HepG2 (cell line): ENCODE data around the gene SERTAD2. TPM values are rescaled to one million over a fixed set of nuclear protein-coding genes. Genes with fewer than 3 reads are reported as not detected.

Experiments
- ATAC-seq: fragments of 200-7000 bp; cut with Tn5 transposase; 3 replicates; pipeline ENCODE4 v1.9.1; 2020; ENCODE audit warnings: mild to moderate bottlenecking, moderate library complexity
- BruUV-seq: library from RNA; stranded (reverse); fragments of 400-500 nt; replicated peaks from 2 replicates; lab custom pipeline; 2021; lab: Mats Ljungman, UMichigan
- CTCF ChIA-PET: fragments of 300-600 bp; formaldehyde crosslinking; extraction: SDS; loops from one replicate; lab custom pipeline; 2021; ENCODE audit warnings: low total read pairs, inconsistent platforms, low intra/inter-chr PET ratio; lab: Yijun Ruan, JAX
- POLR2A ChIA-PET: fragments of 350-600 bp; sonication (Branson Sonifier 250); formaldehyde crosslinking; loops from one replicate; lab custom pipeline; 2020; ENCODE audit warnings: antibody characterized with exemption, inconsistent platforms; lab: Yijun Ruan, JAX
- DNase-seq: peaks from one replicate; pipeline ENCODE4 v3.0.0-alpha.2; 2015; ENCODE audit warnings: low spot score
- FAIRE-seq: peaks from 3 replicates; lab custom pipeline; 2011; peaks lifted over from hg19 to GRCh38; lab: Jason Lieb, UNC
- H2AFZ ChIP-seq: one replicate; pipeline ENCODE4 v1.6.1; 2011; ENCODE audit warnings: low read length, inconsistent platforms
- H3K27ac ChIP-seq: fragments of 300-600 bp; 3 replicates; pipeline ENCODE4 v1.8.0; 2011; ENCODE audit warnings: mixed run types, mild to moderate bottlenecking, mixed read lengths, low read length, inconsistent platforms; ENCODE audit not compliant: insufficient read depth; ENCODE audit errors: extremely low read length
- H3K27me3 ChIP-seq, 2 experiments: fragments of 200-600 bp in 1 of 2; 2 replicates in 1 of 2; 3 replicates in 1 of 2; pipeline versions ENCODE4 v1.6.0 to v1.8.0; 2011; ENCODE audit warnings: low read length in 2 of 2, mild to moderate bottlenecking in 2 of 2, moderate library complexity in 2 of 2, inconsistent platforms in 1 of 2; ENCODE audit not compliant: insufficient read depth in 2 of 2, control insufficient read depth in 1 of 2
- H3K36me3 ChIP-seq, 2 experiments: fragments of 200-600 bp in 1 of 2; replicated peaks in 1 of 2; 2 replicates in 1 of 2; 3 replicates in 1 of 2; pipeline versions ENCODE4 v1.5.1 to v1.8.0; 2011; ENCODE audit warnings: low read length in 2 of 2, inconsistent platforms in 1 of 2; ENCODE audit not compliant: insufficient read depth in 2 of 2, control insufficient read depth in 1 of 2
- H3K4me1 ChIP-seq: 2 replicates; pipeline ENCODE4 v1.5.1; 2012; ENCODE audit warnings: low read length, inconsistent platforms; ENCODE audit not compliant: insufficient read depth
- H3K4me2 ChIP-seq: 2 replicates; pipeline ENCODE4 v1.6.0; 2011; ENCODE audit warnings: low read depth, low read length, inconsistent platforms
- H3K4me3 ChIP-seq, 3 experiments: fragments of 200-600 bp in 1 of 3; sonication (generic), shearing (Covaris generic) in 1 of 3; replicated peaks in 1 of 3; 2 replicates each; pipeline ENCODE4 v1.5.1; 2011 to 2016; ENCODE audit warnings: low read length in 3 of 3, inconsistent platforms in 2 of 3, low read depth in 2 of 3, mild to moderate bottlenecking in 2 of 3, control low read depth in 1 of 3, mixed read lengths in 1 of 3; ENCODE audit not compliant: insufficient read depth in 1 of 3
- H3K79me2 ChIP-seq: one replicate; pipeline ENCODE4 v1.6.1; 2011; ENCODE audit warnings: low read length, inconsistent platforms; ENCODE audit not compliant: insufficient read depth
- H3K9ac ChIP-seq: 2 replicates; pipeline ENCODE4 v1.6.0; 2011; ENCODE audit warnings: mild to moderate bottlenecking, low read depth, low read length, inconsistent platforms; ENCODE audit not compliant: insufficient read depth
- H3K9me3 ChIP-seq: 2 replicates; pipeline ENCODE4 v1.5.1; 2012; ENCODE audit warnings: mild to moderate bottlenecking, low read length
- H4K20me1 ChIP-seq: 2 replicates; pipeline ENCODE4 v1.6.0; 2011; ENCODE audit warnings: inconsistent platforms, mild to moderate bottlenecking, low read length, moderate library complexity; ENCODE audit not compliant: insufficient read depth
- AGO1 ChIP-seq: fragments of 200-400 bp; formaldehyde crosslinking; IDR thresholded peaks from 2 replicates; pipeline ENCODE4 v1.6.1; 2017; ENCODE audit warnings: mild to moderate bottlenecking, low read depth, low read length, moderate library complexity; ENCODE audit not compliant: poor library complexity, severe bottlenecking
- CBX5 ChIP-seq: sonication (generic); formaldehyde crosslinking; IDR thresholded peaks from 2 replicates; pipeline ENCODE4 v1.4.0; 2020; ENCODE audit warnings: missing genetic modification reagents, borderline replicate concordance
- KDM5B ChIP-seq: sonication (generic); formaldehyde crosslinking; IDR thresholded peaks from 2 replicates; pipeline ENCODE4 v1.4.0; 2020; ENCODE audit warnings: missing genetic modification reagents, mild to moderate bottlenecking, borderline replicate concordance
- MAF1 ChIP-seq: sonication (generic); formaldehyde crosslinking; IDR thresholded peaks from 2 replicates; pipeline ENCODE4 v1.5.0; 2020; ENCODE audit warnings: missing genetic modification reagents, borderline replicate concordance
- SALL1 ChIP-seq: sonication (generic); formaldehyde crosslinking; IDR thresholded peaks from 2 replicates; pipeline ENCODE4 v1.8.0; 2022; ENCODE audit warnings: mild to moderate bottlenecking, missing genetic modification reagents
- ZFP1 ChIP-seq: IDR thresholded peaks from 2 replicates; pipeline ENCODE4 v1.6.1; 2016
- ZNF446 ChIP-seq: sonication (generic); formaldehyde crosslinking; IDR thresholded peaks from 2 replicates; pipeline ENCODE4 v1.5.0; 2020; ENCODE audit warnings: mild to moderate bottlenecking, missing genetic modification reagents
- ZNF558 ChIP-seq: sonication (generic); formaldehyde crosslinking; IDR thresholded peaks from 2 replicates; pipeline ENCODE4 v1.9.0; 2022; ENCODE audit warnings: mild to moderate bottlenecking, missing genetic modification reagents, borderline replicate concordance
- WGBS: methylation state at CpG from one replicate; pipeline ENCODE4 v1.1.6; 2017; ENCODE audit warnings: low lambda C conversion rate; 5-methylcytosine and 5-hydroxymethylcytosine counted together
- in situ Hi-C: cut with HindIII; loops from 2 replicates; pipeline ENCODE4 v1.10.0; 2017; ENCODE audit warnings: low pct_unique_long_range_greater_than_20kb; ENCODE audit not compliant: extremely low pct_ligation_motif_present
- intact Hi-C: fragments of 100-400 bp; cut with micrococcal nuclease; formaldehyde crosslinking; loops from one replicate; pipeline ENCODE4 v1.10.0; 2022; ENCODE audit not compliant: unreplicated experiment
- polyA plus RNA-seq, 8 experiments: library from polyadenylated mRNA; depleted of rRNA in 3 of 8; stranded (reverse) in 7 of 8; unstranded in 1 of 8; fragments of >200 nt; fragmentation: Illumina TruSeq in 4 of 8; extraction: Trizol in 4 of 8; gene quantifications; 2 replicates each; pipeline versions ENCODE4 v1.2.1 to v1.2.3, GENCODE V29; 2011 to 2016; ENCODE audit warnings: low read depth in 4 of 8, missing spikeins in 1 of 8, mixed read lengths in 1 of 8; ENCODE audit not compliant: insufficient read depth in 1 of 8
- total RNA-seq, 5 experiments: library from RNA; depleted of rRNA; stranded (reverse); fragments of >200 nt; fragmentation: Illumina TruSeq; extraction: Trizol; gene quantifications; 2 replicates each; pipeline ENCODE4 v1.2.3, GENCODE V29; 2016; ENCODE audit warnings: low read depth in 1 of 5
- TF ChIP-seq, protein P1 (sequence below): sonication (generic); formaldehyde crosslinking; IDR thresholded peaks from 2 replicates; pipeline ENCODE4 v1.9.0; 2021; ENCODE audit warnings: missing genetic modification reagents, borderline replicate concordance
- TF ChIP-seq, protein P2 (sequence below): sonication (generic); formaldehyde crosslinking; IDR thresholded peaks from 2 replicates; pipeline ENCODE4 v1.5.0; 2020; ENCODE audit warnings: mild to moderate bottlenecking, missing genetic modification reagents
- TF ChIP-seq, protein P3 (sequence below): sonication (generic); formaldehyde crosslinking; conservative IDR thresholded peaks from 2 replicates; pipeline ENCODE4 v1.4.0; 2020; ENCODE audit warnings: missing genetic modification reagents

Gene SERTAD2
- total and polyA plus RNA-seq, 2 of the 13 experiments (the other 11 are each of a cell fraction or from before 2014, with no cell fraction given): 6.7 to 22.6 TPM

DNA sequence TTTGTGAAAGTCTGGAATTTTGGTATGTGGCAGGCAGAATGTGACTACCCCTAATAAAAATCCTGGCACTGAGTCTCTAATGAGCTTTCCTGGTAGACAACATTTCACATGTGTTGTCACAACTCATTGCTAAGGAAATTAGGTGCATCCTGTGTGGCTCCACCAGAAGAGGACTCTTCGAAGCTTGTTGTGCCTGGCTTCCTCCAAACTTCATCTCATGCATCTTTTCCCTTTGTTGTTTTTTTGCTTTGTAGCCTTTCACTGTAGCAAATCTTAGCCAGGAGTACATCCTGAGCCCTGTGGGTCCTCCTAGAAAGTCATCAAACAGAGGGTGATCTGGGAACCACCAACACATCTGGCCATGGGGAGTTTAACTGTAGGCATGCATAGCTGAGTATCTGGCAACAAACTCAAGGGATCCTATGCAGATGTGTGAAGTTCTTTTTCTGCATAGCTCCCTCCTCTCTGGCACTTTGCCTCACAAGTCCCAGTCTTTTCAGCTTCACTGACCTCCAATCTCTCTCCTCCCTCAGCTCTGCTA is 42.1 kb upstream of the SERTAD2 start (continued):
- TF ChIP-seq MAF1 (CRISPR knock-in tag) (no peak), AGO1 (no peak), ZNF446 (no peak), ZFP1 (CRISPR knock-in tag) (no peak), SALL1 (CRISPR knock-in tag) (no peak)
- TF ChIP-seq, all 625 proteins: peak for 0

DNA sequence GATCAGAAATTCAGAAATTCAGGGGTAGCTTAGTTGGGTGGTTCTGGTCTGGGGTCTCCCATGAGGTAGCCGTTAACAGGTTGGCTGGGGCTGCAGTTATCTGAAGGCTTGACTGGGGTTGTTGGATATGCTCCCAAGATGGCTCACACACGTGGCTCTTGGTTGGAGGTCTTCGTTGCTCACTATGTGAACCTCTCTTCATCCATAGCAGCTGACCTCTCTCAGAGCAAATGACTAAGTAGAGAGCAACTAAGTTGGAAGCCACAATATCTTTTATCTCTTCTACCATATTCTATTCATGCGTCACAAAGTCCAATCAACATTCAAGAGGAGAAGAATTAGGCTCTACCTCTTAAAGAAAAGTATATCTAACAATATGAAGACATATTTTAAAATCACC is 38.7 kb upstream of the SERTAD2 start:
- no peaks in the 10 kb centered on the region for H3K79me2 ChIP-seq
- no TSS peak for BruUV-seq
- H3K36me3 ChIP-seq: no peaks in the 10 kb centered on the region
- H3K27me3 ChIP-seq: no peaks in the 10 kb centered on the region
- TF ChIP-seq, protein P1, sequence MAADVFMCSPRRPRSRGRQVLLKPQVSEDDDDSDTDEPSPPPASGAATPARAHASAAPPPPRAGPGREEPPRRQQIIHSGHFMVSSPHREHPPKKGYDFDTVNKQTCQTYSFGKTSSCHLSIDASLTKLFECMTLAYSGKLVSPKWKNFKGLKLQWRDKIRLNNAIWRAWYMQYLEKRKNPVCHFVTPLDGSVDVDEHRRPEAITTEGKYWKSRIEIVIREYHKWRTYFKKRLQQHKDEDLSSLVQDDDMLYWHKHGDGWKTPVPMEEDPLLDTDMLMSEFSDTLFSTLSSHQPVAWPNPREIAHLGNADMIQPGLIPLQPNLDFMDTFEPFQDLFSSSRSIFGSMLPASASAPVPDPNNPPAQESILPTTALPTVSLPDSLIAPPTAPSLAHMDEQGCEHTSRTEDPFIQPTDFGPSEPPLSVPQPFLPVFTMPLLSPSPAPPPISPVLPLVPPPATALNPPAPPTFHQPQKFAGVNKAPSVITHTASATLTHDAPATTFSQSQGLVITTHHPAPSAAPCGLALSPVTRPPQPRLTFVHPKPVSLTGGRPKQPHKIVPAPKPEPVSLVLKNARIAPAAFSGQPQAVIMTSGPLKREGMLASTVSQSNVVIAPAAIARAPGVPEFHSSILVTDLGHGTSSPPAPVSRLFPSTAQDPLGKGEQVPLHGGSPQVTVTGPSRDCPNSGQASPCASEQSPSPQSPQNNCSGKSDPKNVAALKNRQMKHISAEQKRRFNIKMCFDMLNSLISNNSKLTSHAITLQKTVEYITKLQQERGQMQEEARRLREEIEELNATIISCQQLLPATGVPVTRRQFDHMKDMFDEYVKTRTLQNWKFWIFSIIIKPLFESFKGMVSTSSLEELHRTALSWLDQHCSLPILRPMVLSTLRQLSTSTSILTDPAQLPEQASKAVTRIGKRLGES (CRISPR knock-in tag): no peak
- TF ChIP-seq CBX5 (CRISPR knock-in tag) (no peak), KDM5B (no peak), ZNF558 (no peak)
- TF ChIP-seq, protein P2, sequence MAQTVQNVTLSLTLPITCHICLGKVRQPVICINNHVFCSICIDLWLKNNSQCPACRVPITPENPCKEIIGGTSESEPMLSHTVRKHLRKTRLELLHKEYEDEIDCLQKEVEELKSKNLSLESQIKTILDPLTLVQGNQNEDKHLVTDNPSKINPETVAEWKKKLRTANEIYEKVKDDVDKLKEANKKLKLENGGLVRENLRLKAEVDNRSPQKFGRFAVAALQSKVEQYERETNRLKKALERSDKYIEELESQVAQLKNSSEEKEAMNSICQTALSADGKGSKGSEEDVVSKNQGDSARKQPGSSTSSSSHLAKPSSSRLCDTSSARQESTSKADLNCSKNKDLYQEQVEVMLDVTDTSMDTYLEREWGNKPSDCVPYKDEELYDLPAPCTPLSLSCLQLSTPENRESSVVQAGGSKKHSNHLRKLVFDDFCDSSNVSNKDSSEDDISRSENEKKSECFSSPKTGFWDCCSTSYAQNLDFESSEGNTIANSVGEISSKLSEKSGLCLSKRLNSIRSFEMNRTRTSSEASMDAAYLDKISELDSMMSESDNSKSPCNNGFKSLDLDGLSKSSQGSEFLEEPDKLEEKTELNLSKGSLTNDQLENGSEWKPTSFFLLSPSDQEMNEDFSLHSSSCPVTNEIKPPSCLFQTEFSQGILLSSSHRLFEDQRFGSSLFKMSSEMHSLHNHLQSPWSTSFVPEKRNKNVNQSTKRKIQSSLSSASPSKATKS (CRISPR knock-in tag): no peak
- TF ChIP-seq, protein P3, sequence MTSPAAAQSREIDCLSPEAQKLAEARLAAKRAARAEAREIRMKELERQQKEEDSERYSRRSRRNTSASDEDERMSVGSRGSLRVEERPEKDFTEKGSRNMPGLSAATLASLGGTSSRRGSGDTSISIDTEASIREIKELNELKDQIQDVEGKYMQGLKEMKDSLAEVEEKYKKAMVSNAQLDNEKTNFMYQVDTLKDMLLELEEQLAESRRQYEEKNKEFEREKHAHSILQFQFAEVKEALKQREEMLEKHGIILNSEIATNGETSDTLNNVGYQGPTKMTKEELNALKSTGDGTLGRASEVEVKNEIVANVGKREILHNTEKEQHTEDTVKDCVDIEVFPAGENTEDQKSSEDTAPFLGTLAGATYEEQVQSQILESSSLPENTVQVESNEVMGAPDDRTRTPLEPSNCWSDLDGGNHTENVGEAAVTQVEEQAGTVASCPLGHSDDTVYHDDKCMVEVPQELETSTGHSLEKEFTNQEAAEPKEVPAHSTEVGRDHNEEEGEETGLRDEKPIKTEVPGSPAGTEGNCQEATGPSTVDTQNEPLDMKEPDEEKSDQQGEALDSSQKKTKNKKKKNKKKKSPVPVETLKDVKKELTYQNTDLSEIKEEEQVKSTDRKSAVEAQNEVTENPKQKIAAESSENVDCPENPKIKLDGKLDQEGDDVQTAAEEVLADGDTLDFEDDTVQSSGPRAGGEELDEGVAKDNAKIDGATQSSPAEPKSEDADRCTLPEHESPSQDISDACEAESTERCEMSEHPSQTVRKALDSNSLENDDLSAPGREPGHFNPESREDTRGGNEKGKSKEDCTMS (CRISPR knock-in tag): no peak
- no peak overlapping the region for H3K4me3 ChIP-seq
- peaks cover 9% of the 10 kb centered on the region; the same call in 1 of the 2 replicates for H3K4me1 ChIP-seq
- no peak overlapping the region for H3K27ac ChIP-seq
- peaks cover 9% of the 10 kb centered on the region for H3K9me3 ChIP-seq
- FAIRE-seq: no peak
- no peak overlapping the region for H3K9ac ChIP-seq
- intact Hi-C loops (no loop called here), in situ Hi-C loops (no loop called here)
- WGBS: 69% methylated on average over 4 of the region's 4 CpGs
- no peaks in the 10 kb centered on the region for H4K20me1 ChIP-seq
- CTCF ChIA-PET: no interaction called here
- no peak overlapping the region for H2AFZ ChIP-seq
- no peak overlapping the region for H3K4me2 ChIP-seq
- POLR2A ChIA-PET: no interaction called here
- no peak for DNase-seq
- no peak for ATAC-seq
